GM19238 (cell line): ENCODE measurements around the gene IQSEC1.
A peak's percentile ranks its signal among the peaks of the same experiment; 100 is the strongest.
"Not testable (repeated sequence)": the region's sequence is repeated elsewhere in the genome, so short reads cannot be mapped to it uniquely, and the experiment has no call there.

Experiments used
- DNase-seq: peaks from one replicate; pipeline ENCODE4 v3.0.0; 2011; ENCODE audit warnings: low spot score; ENCODE audit not compliant: insufficient read length

IQSEC1 gene

GRCh38 chr3:12878141-12878574 lies 195.1 kb downstream of the IQSEC1 start:
- no peak for DNase-seq

GRCh38 chr3:12877040-12877439 lies 196.2 kb downstream of the IQSEC1 start:
- DNase-seq, result no peak

- DNase-seq, result no peak
Observed at GRCh38 chr3:12875857-12876836, 197.1 kb downstream of the IQSEC1 start.

GRCh38 chr3:12871404-12871983 lies 201.7 kb downstream of the IQSEC1 start:
- DNase-seq, result no peak

GRCh38 chr3:12870942-12871341 lies 202.3 kb downstream of the IQSEC1 start:
- no peak for DNase-seq

- peak; percentile 68 for DNase-seq
Observed at GRCh38 chr3:12869035-12869621, 204.1 kb downstream of the IQSEC1 start.

GRCh38 chr3:12868039-12869034 lies 204.9 kb downstream of the IQSEC1 start:
- peak; percentile 64 for DNase-seq

GRCh38 chr3:12866836-12867235 lies 206.4 kb downstream of the IQSEC1 start:
- no peak for DNase-seq

GRCh38 chr3:12865271-12865670 lies 208.0 kb downstream of the IQSEC1 start:
- DNase-seq, result no peak

GRCh38 chr3:12862387-12862786 lies 210.8 kb downstream of the IQSEC1 start:
- no peak for DNase-seq

- DNase-seq, result no peak
Observed at GRCh38 chr3:12861611-12862010, 211.6 kb downstream of the IQSEC1 start.

GRCh38 chr3:12859840-12860239 lies 213.4 kb downstream of the IQSEC1 start:
- DNase-seq, result no peak

GRCh38 chr3:12856626-12857025 lies 216.6 kb downstream of the IQSEC1 start:
- DNase-seq, result no peak

- DNase-seq, result no peak
Observed at GRCh38 chr3:12854565-12854964, 218.7 kb downstream of the IQSEC1 start.

GRCh38 chr3:12853847-12854246 lies 219.4 kb downstream of the IQSEC1 start:
- DNase-seq, result not testable (repeated sequence)

GRCh38 chr3:12852201-12852600 lies 221.0 kb downstream of the IQSEC1 start:
- no peak for DNase-seq
